ENCODE data around the gene UBA52. TPM values are rescaled to one million over a fixed set of nuclear protein-coding genes. Genes with fewer than 3 reads are reported as not detected.

The UBA52 gene
- total and polyA plus RNA-seq, 2 of the 13 experiments (the other 11 are each of a cell fraction or from before 2014, with no cell fraction given) = 959 to 1,782 TPM

- TF ChIP-seq, protein P1, sequence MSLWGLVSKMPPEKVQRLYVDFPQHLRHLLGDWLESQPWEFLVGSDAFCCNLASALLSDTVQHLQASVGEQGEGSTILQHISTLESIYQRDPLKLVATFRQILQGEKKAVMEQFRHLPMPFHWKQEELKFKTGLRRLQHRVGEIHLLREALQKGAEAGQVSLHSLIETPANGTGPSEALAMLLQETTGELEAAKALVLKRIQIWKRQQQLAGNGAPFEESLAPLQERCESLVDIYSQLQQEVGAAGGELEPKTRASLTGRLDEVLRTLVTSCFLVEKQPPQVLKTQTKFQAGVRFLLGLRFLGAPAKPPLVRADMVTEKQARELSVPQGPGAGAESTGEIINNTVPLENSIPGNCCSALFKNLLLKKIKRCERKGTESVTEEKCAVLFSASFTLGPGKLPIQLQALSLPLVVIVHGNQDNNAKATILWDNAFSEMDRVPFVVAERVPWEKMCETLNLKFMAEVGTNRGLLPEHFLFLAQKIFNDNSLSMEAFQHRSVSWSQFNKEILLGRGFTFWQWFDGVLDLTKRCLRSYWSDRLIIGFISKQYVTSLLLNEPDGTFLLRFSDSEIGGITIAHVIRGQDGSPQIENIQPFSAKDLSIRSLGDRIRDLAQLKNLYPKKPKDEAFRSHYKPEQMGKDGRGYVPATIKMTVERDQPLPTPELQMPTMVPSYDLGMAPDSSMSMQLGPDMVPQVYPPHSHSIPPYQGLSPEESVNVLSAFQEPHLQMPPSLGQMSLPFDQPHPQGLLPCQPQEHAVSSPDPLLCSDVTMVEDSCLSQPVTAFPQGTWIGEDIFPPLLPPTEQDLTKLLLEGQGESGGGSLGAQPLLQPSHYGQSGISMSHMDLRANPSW (CRISPR knock-in tag; IDR thresholded peaks at IDR 0.05; ENCODE audit: borderline replicate concordance) = no peak
- TF ChIP-seq IKZF1 (IDR thresholded peaks at IDR 0.05) (no peak), ZNF10 (CRISPR knock-in tag; IDR thresholded peaks at IDR 0.05; ENCODE audit: borderline replicate concordance, low read depth) (no peak), TGIF2 (CRISPR knock-in tag; IDR thresholded peaks at IDR 0.05) (peak; percentile 20; the same call in 1 of the 2 replicates), TSC22D2 (CRISPR knock-in tag; IDR thresholded peaks at IDR 0.05; ENCODE audit: borderline replicate concordance) (no peak), EZH2 (conservative IDR thresholded peaks at IDR 0.05; ENCODE audit: low read depth, low read length) (no peak), ZNF225 (CRISPR knock-in tag; IDR thresholded peaks at IDR 0.05) (no peak), ZNF652 (CRISPR knock-in tag; IDR thresholded peaks at IDR 0.05; ENCODE audit: borderline replicate concordance, low read depth) (no peak), ZNF343 (CRISPR knock-in tag; IDR thresholded peaks at IDR 0.05) (no peak), ZNF619 (CRISPR knock-in tag; IDR thresholded peaks at IDR 0.05) (0 out of 2 replicates have a peak, but pooled peaks have one; percentile 13), GPBP1L1 (CRISPR knock-in tag; IDR thresholded peaks at IDR 0.05) (no peak), HOXA5 (CRISPR knock-in tag; IDR thresholded peaks at IDR 0.05) (no peak), ZNF503 (CRISPR knock-in tag; IDR thresholded peaks at IDR 0.05) (no peak), ZNF274 (CRISPR knock-in tag; IDR thresholded peaks at IDR 0.05) (no peak), NFE2 (CRISPR knock-in tag; IDR thresholded peaks at IDR 0.05) (no peak), GATAD2A (CRISPR knock-in tag; IDR thresholded peaks at IDR 0.05) (no peak), NR2C2 (CRISPR knock-in tag; IDR thresholded peaks at IDR 0.05; ENCODE audit: borderline replicate concordance) (no peak), RORA (CRISPR knock-in tag; IDR thresholded peaks at IDR 0.05) (no peak), MIER2 (CRISPR knock-in tag; IDR thresholded peaks at IDR 0.05) (no peak), DNMT3B (CRISPR knock-in tag; conservative IDR thresholded peaks at IDR 0.05) (no peak), HDAC2 (CRISPR knock-in tag; IDR thresholded peaks at IDR 0.05) (no peak), ONECUT2 (CRISPR knock-in tag; IDR thresholded peaks at IDR 0.05) (no peak), MTA3 (CRISPR knock-in tag; IDR thresholded peaks at IDR 0.05) (no peak), ETV5 (CRISPR knock-in tag; IDR thresholded peaks at IDR 0.05; ENCODE audit: borderline replicate concordance) (no peak)
- TF ChIP-seq, protein P2, sequence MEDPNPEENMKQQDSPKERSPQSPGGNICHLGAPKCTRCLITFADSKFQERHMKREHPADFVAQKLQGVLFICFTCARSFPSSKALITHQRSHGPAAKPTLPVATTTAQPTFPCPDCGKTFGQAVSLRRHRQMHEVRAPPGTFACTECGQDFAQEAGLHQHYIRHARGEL (CRISPR knock-in tag; IDR thresholded peaks at IDR 0.05) = no peak
- TF ChIP-seq, protein P3, sequence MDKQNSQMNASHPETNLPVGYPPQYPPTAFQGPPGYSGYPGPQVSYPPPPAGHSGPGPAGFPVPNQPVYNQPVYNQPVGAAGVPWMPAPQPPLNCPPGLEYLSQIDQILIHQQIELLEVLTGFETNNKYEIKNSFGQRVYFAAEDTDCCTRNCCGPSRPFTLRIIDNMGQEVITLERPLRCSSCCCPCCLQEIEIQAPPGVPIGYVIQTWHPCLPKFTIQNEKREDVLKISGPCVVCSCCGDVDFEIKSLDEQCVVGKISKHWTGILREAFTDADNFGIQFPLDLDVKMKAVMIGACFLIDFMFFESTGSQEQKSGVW (CRISPR knock-in tag; IDR thresholded peaks at IDR 0.05; ENCODE audit: borderline replicate concordance) = no peak
Observed at GRCh38 chr19:18587962-18588610, 16.4 kb downstream of the UBA52 start (continued).
